GM18519 (cell line): Measurements from ENCODE around the gene MYOZ2.

Experiments
- ATAC-seq: cut with Tn5 transposase; IDR thresholded peaks from one replicate; pipeline ENCODE4 v1.9.1; 2021; ENCODE audit warnings: mild to moderate bottlenecking, moderate library complexity; ENCODE audit not compliant: unreplicated experiment, low FRiP score

Gene MYOZ2

GRCh38 chr4:119135721-119136121 is at the start of gene MYOZ2:
MYOZ2 (plus strand) TSS chr4:119135832; CDS start chr4:119136526, 694 bp downstream.
- no peak for ATAC-seq

- ATAC-seq = no peak
Measured at GRCh38 chr4:119087121-119087520, 48.5 kb upstream of the MYOZ2 start.

GRCh38 chr4:119087656-119088055 is 48.0 kb upstream of the MYOZ2 start:
- ATAC-seq = no peak

GRCh38 chr4:119093042-119093827 is 42.4 kb upstream of the MYOZ2 start:
- no peak for ATAC-seq

- peak; percentile 56 for ATAC-seq
Measured at GRCh38 chr4:119097282-119097900, 38.2 kb upstream of the MYOZ2 start.

- ATAC-seq = no peak
Measured at GRCh38 chr4:119098306-119098705, 37.3 kb upstream of the MYOZ2 start.

- ATAC-seq = no peak
Measured at GRCh38 chr4:119099227-119099810, 36.3 kb upstream of the MYOZ2 start.

GRCh38 chr4:119100655-119101054 is 35.0 kb upstream of the MYOZ2 start:
- ATAC-seq = no peak

- ATAC-seq = no peak
Measured at GRCh38 chr4:119103263-119103662, 32.4 kb upstream of the MYOZ2 start.

- ATAC-seq = no peak
Measured at GRCh38 chr4:119104644-119105273, 30.9 kb upstream of the MYOZ2 start.

- no peak for ATAC-seq
Measured at GRCh38 chr4:119105605-119106004, 30.0 kb upstream of the MYOZ2 start.

GRCh38 chr4:119106036-119107000 is 29.3 kb upstream of the MYOZ2 start:
- ATAC-seq = no peak

- ATAC-seq = no peak
Measured at GRCh38 chr4:119110121-119110520, 25.5 kb upstream of the MYOZ2 start.

- ATAC-seq = no peak
Measured at GRCh38 chr4:119111296-119111695, 24.3 kb upstream of the MYOZ2 start.

GRCh38 chr4:119113033-119113655 is 22.5 kb upstream of the MYOZ2 start:
- no peak for ATAC-seq

GRCh38 chr4:119116021-119116420 is 19.6 kb upstream of the MYOZ2 start:
- ATAC-seq = no peak

- ATAC-seq = no peak
Measured at GRCh38 chr4:119116925-119117900, 18.4 kb upstream of the MYOZ2 start.

GRCh38 chr4:119118397-119118796 is 17.2 kb upstream of the MYOZ2 start:
- no peak for ATAC-seq

- no peak for ATAC-seq
Measured at GRCh38 chr4:119124352-119124751, 11.3 kb upstream of the MYOZ2 start.
